Smooth muscle cell (in vitro differentiated cells): ENCODE measurements around the gene SEC16A. TPM values are rescaled to one million over a fixed set of nuclear protein-coding genes. Genes with fewer than 3 reads are reported as not detected.
A peak's percentile ranks its signal among the peaks of the same experiment; 100 is the strongest.

Experiments
- DNase-seq: peaks from one replicate; lab custom pipeline; 2025; ENCODE audit not compliant: unreplicated experiment; lab: John Stamatoyannopoulos, UW
- H2AFZ ChIP-seq: fragments of 200-600 bp; sonication (generic); 2 replicates; pipeline ENCODE4 v1.6.0; 2016; ENCODE audit warnings: antibody characterized with exemption, low read depth, mild to moderate bottlenecking
- H3F3A ChIP-seq: fragments of 200-600 bp; sonication (generic); 2 replicates; pipeline ENCODE4 v1.6.0; 2017; ENCODE audit warnings: antibody characterized with exemption, low read depth
- H3K27ac ChIP-seq: fragments of 200-600 bp; sonication (generic); 2 replicates; pipeline ENCODE4 v1.5.1; 2016; ENCODE audit warnings: low read depth, mild to moderate bottlenecking
- H3K27me3 ChIP-seq: fragments of 200-600 bp; sonication (generic); 2 replicates; pipeline ENCODE4 v1.6.1; 2016; ENCODE audit warnings: low read depth, mild to moderate bottlenecking
- H3K36me3 ChIP-seq: fragments of 200-600 bp; sonication (generic); 2 replicates; pipeline ENCODE4 v1.5.1; 2016; ENCODE audit warnings: low read depth
- H3K4me1 ChIP-seq: fragments of 200-600 bp; sonication (generic); 2 replicates; pipeline ENCODE4 v1.5.1; 2016; ENCODE audit warnings: low read depth
- H3K4me2 ChIP-seq: fragments of 200-600 bp; sonication (generic); 2 replicates; pipeline ENCODE4 v1.6.0; 2016; ENCODE audit warnings: mild to moderate bottlenecking
- H3K4me3 ChIP-seq: fragments of 200-600 bp; sonication (generic); 2 replicates; pipeline ENCODE4 v1.5.1; 2016; ENCODE audit warnings: mild to moderate bottlenecking
- H3K79me2 ChIP-seq: fragments of 200-600 bp; sonication (generic); 2 replicates; pipeline ENCODE4 v1.6.0; 2016; ENCODE audit warnings: low read depth, mild to moderate bottlenecking
- H3K9ac ChIP-seq: fragments of 200-600 bp; sonication (generic); 2 replicates; pipeline ENCODE4 v1.6.0; 2016; ENCODE audit warnings: low read depth
- H3K9me3 ChIP-seq: fragments of 200-600 bp; sonication (generic); replicated peaks from 2 replicates; pipeline ENCODE4 v1.5.1; 2016; ENCODE audit warnings: low read depth
- H4K20me1 ChIP-seq: fragments of 200-600 bp; sonication (generic); 2 replicates; pipeline ENCODE4 v1.6.0; 2016; ENCODE audit warnings: low read depth
- WGBS: methylation state at CpG from one replicate; pipeline ENCODE4 v1.1.7; 2016; ENCODE audit warnings: low lambda C conversion rate; 5-methylcytosine and 5-hydroxymethylcytosine counted together
- polyA plus RNA-seq: library from polyadenylated mRNA; unstranded; fragments of >200 nt; fragmentation: Nextera tagmentation; extraction: Ambion mirVana; gene quantifications from 2 replicates; pipeline ENCODE4 v1.2.1, GENCODE V29; 2016
- total RNA-seq: library from RNA; depleted of rRNA; stranded (reverse); fragments of >200 nt; gene quantifications from 2 replicates; pipeline ENCODE4 v1.2.3, GENCODE V29; 2014
- TF ChIP-seq, protein P1 (sequence below): fragments of 200-600 bp; sonication (generic); IDR thresholded peaks from 2 replicates; pipeline ENCODE4 v1.5.1; 2017; ENCODE audit warnings: borderline replicate concordance, mild to moderate bottlenecking, antibody characterized with exemption; ENCODE audit not compliant: insufficient read depth, poor library complexity, severe bottlenecking

SEC16A gene
- total and polyA plus RNA-seq, 2 experiments from 2014 or later: 45.7 to 56.8 TPM

DNA sequence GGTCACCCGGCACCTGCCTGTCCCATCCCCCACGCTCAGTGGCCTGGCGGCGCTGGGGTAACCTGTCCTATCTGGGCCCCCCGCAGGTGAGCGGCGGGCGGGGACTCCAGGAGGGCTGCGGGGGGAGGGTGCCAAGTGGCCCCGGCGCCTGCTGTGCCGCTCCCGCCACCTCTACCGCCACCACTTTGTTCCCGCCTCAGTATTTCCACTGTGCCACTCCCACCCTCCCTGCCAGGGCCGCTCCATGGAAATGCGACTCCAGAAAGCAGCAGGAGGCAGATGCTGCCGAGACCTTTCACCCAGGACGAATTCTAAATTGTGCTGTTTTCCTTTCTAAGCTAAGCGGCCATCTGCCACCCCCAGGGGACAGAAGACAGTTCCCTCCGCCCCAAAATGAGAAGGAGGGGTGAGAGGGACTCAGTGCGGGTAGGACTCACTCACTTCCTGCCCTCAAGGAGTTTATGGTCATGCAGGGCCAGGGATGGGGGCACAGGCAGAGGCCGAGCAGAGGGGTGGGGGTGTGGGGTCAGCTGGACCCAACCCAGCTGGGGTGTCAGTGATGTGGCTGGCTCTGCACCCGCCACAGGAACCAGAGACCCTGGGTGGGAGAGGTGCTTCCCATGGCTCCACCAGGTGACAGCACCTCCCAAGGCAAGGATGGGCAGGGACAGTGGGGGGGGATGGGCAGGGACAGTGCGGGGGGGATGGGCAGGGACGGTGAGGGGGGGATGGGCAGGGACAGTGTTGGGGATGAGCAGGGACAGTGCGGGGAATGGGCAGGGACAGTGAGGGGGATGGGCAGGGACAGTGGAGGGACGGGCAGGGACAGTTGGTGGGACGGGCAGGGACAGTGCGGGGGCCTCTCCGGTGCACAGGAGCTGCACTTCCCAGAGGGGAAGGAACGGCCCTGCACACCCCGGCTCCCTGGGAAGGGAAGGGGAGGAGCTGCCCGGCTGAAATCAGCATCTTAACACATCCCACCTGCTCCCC, 45.2 kb upstream of the SEC16A start:
- peaks cover 99% of the 10 kb centered on the region for H4K20me1 ChIP-seq
- WGBS: 85% methylated on average over 28 of the region's 34 CpGs
- DNase-seq: peak; percentile 14
- H3K27ac ChIP-seq: no peak overlapping the region
- peaks cover 36% of the 10 kb centered on the region for H3K79me2 ChIP-seq
- no peak overlapping the region for H3K4me2 ChIP-seq
- H3K36me3 ChIP-seq: no peaks in the 10 kb centered on the region
- H3K4me3 ChIP-seq: no peak overlapping the region
- no peak overlapping the region for H3K9ac ChIP-seq
- H3K4me1 ChIP-seq: peaks cover 25% of the 10 kb centered on the region
- H2AFZ ChIP-seq: no peak overlapping the region
- no peaks in the 10 kb centered on the region for H3K27me3 ChIP-seq
- no peaks in the 10 kb centered on the region for H3K9me3 ChIP-seq
- no peaks in the 10 kb centered on the region for H3F3A ChIP-seq
- TF ChIP-seq, protein P1, sequence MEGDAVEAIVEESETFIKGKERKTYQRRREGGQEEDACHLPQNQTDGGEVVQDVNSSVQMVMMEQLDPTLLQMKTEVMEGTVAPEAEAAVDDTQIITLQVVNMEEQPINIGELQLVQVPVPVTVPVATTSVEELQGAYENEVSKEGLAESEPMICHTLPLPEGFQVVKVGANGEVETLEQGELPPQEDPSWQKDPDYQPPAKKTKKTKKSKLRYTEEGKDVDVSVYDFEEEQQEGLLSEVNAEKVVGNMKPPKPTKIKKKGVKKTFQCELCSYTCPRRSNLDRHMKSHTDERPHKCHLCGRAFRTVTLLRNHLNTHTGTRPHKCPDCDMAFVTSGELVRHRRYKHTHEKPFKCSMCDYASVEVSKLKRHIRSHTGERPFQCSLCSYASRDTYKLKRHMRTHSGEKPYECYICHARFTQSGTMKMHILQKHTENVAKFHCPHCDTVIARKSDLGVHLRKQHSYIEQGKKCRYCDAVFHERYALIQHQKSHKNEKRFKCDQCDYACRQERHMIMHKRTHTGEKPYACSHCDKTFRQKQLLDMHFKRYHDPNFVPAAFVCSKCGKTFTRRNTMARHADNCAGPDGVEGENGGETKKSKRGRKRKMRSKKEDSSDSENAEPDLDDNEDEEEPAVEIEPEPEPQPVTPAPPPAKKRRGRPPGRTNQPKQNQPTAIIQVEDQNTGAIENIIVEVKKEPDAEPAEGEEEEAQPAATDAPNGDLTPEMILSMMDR: no peak

GRCh38 chr9:136527131-136527530, 44.3 kb upstream of the SEC16A start:
- no peak overlapping the region for H2AFZ ChIP-seq
- 88% methylated on average over 20 of the region's 20 CpGs for WGBS
- H3F3A ChIP-seq: no peaks in the 10 kb centered on the region
- no peaks in the 10 kb centered on the region for H3K27me3 ChIP-seq
- H4K20me1 ChIP-seq: peaks cover 99% of the 10 kb centered on the region
- H3K4me3 ChIP-seq: no peak overlapping the region
- H3K36me3 ChIP-seq: no peaks in the 10 kb centered on the region
- peaks cover 28% of the 10 kb centered on the region for H3K79me2 ChIP-seq
- peaks cover 25% of the 10 kb centered on the region for H3K4me1 ChIP-seq
- no peaks in the 10 kb centered on the region for H3K9me3 ChIP-seq
- no peak overlapping the region for H3K27ac ChIP-seq
- no peak overlapping the region for H3K9ac ChIP-seq
- no peak overlapping the region for H3K4me2 ChIP-seq
- no peak for DNase-seq
- TF ChIP-seq, protein P1: no peak

GRCh38 chr9:136526625-136527066, 43.8 kb upstream of the SEC16A start:
- Histone ChIP-seq H3K36me3 (no peaks in the 10 kb centered on the region), H3K4me2 (no peak overlapping the region), H4K20me1 (peaks cover 96% of the 10 kb centered on the region), H3K4me1 (peaks cover 22% of the 10 kb centered on the region), H3K27me3 (no peaks in the 10 kb centered on the region), H2AFZ (no peak overlapping the region), H3K79me2 (peaks cover 24% of the 10 kb centered on the region), H3K4me3 (no peak overlapping the region), H3F3A (no peaks in the 10 kb centered on the region), H3K9ac (no peak overlapping the region), H3K27ac (no peak overlapping the region), H3K9me3 (no peaks in the 10 kb centered on the region)
- 87% methylated on average over 25 of the region's 30 CpGs for WGBS
- DNase-seq: no peak
- TF ChIP-seq, protein P1: no peak
